ENCODE measurements around the gene RS1. TPM values are rescaled to one million over a fixed set of nuclear protein-coding genes. Genes with fewer than 3 reads are reported as not detected.

The RS1 gene
- total RNA-seq, 1 experiment from 2014 or later = 0.05 TPM

GRCh38 chrX:18682979-18683387 is 11.1 kb upstream of the RS1 start:
- Histone ChIP-seq H3K27ac (no peak overlapping the region), H3K4me3 (no peak overlapping the region), H3K9me3 (replicated peaks) (no peaks in the 10 kb centered on the region), H3K27me3 (replicated peaks) (no peaks in the 10 kb centered on the region), H3K36me3 (no peaks in the 10 kb centered on the region), H3K4me1 (replicated peaks) (no peaks in the 10 kb centered on the region)
- DNase-seq (ENCODE audit: low read depth in 1 of 2, low spot score in 2 of 2) = no peak

GRCh38 chrX:18681996-18682395 is 10.1 kb upstream of the RS1 start:
- H3K4me3 ChIP-seq = no peak overlapping the region
- H3K27ac ChIP-seq = no peak overlapping the region
- H3K27me3 ChIP-seq (replicated peaks) = no peaks in the 10 kb centered on the region
- H3K36me3 ChIP-seq = no peaks in the 10 kb centered on the region
- H3K9me3 ChIP-seq (replicated peaks) = no peaks in the 10 kb centered on the region
- H3K4me1 ChIP-seq (replicated peaks) = no peaks in the 10 kb centered on the region
- no peak for DNase-seq (ENCODE audit: low read depth in 1 of 2, low spot score in 2 of 2)

- Histone ChIP-seq H3K36me3 (no peaks in the 10 kb centered on the region), H3K9me3 (replicated peaks) (no peaks in the 10 kb centered on the region), H3K4me3 (no peak overlapping the region), H3K27me3 (replicated peaks) (no peaks in the 10 kb centered on the region), H3K27ac (no peak overlapping the region), H3K4me1 (replicated peaks) (peaks cover 4% of the 10 kb centered on the region)
- no peak for DNase-seq (ENCODE audit: low read depth in 1 of 2, low spot score in 2 of 2)
Measured at GRCh38 chrX:18677161-18677869, 5.4 kb upstream of the RS1 start.

- H3K4me1 ChIP-seq (replicated peaks) = peaks cover 4% of the 10 kb centered on the region
- no peak overlapping the region for H3K27ac ChIP-seq
- no peaks in the 10 kb centered on the region for H3K27me3 ChIP-seq (replicated peaks)
- H3K36me3 ChIP-seq = no peaks in the 10 kb centered on the region
- no peaks in the 10 kb centered on the region for H3K9me3 ChIP-seq (replicated peaks)
- DNase-seq (ENCODE audit: low read depth in 1 of 2, low spot score in 2 of 2) = no peak
- H3K4me3 ChIP-seq = no peak overlapping the region
Measured at GRCh38 chrX:18676470-18676869, 4.6 kb upstream of the RS1 start.

GRCh38 chrX:18676050-18676449 is 4.1 kb upstream of the RS1 start:
- DNase-seq (ENCODE audit: low read depth in 1 of 2, low spot score in 2 of 2) = no peak
- Histone ChIP-seq H3K36me3 (no peaks in the 10 kb centered on the region), H3K4me1 (replicated peaks) (peaks cover 4% of the 10 kb centered on the region), H3K9me3 (replicated peaks) (no peaks in the 10 kb centered on the region), H3K27me3 (replicated peaks) (no peaks in the 10 kb centered on the region), H3K27ac (no peak overlapping the region), H3K4me3 (no peak overlapping the region)

GRCh38 chrX:18674788-18675735 is 3.2 kb upstream of the RS1 start:
- H3K27ac ChIP-seq = peak overlapping the region; percentile 87
- H3K4me3 ChIP-seq = peak overlapping the region; percentile 82
- peaks cover 4% of the 10 kb centered on the region for H3K4me1 ChIP-seq (replicated peaks)
- DNase-seq (ENCODE audit: low read depth in 1 of 2, low spot score in 2 of 2) = peak; percentile 57 to 86
- H3K36me3 ChIP-seq = no peaks in the 10 kb centered on the region
- no peaks in the 10 kb centered on the region for H3K9me3 ChIP-seq (replicated peaks)
- no peaks in the 10 kb centered on the region for H3K27me3 ChIP-seq (replicated peaks)

GRCh38 chrX:18674417-18674787 is 2.5 kb upstream of the RS1 start:
- H3K36me3 ChIP-seq = no peaks in the 10 kb centered on the region
- H3K27ac ChIP-seq = no peak overlapping the region
- H3K4me1 ChIP-seq (replicated peaks) = peaks cover 4% of the 10 kb centered on the region
- peak overlapping the region; percentile 82 for H3K4me3 ChIP-seq
- H3K27me3 ChIP-seq (replicated peaks) = no peaks in the 10 kb centered on the region
- no peak for DNase-seq (ENCODE audit: low read depth in 1 of 2, low spot score in 2 of 2)
- no peaks in the 10 kb centered on the region for H3K9me3 ChIP-seq (replicated peaks)

GRCh38 chrX:18668071-18668835 is 3.7 kb downstream of the RS1 start:
- Histone ChIP-seq H3K27me3 (replicated peaks) (no peaks in the 10 kb centered on the region), H3K36me3 (no peaks in the 10 kb centered on the region), H3K27ac (no peak overlapping the region), H3K9me3 (replicated peaks) (no peaks in the 10 kb centered on the region), H3K4me1 (replicated peaks) (no peaks in the 10 kb centered on the region), H3K4me3 (no peak overlapping the region)
- DNase-seq (ENCODE audit: low read depth in 1 of 2, low spot score in 2 of 2) = no peak

GRCh38 chrX:18666614-18667013 is 5.3 kb downstream of the RS1 start:
- DNase-seq (ENCODE audit: low read depth in 1 of 2, low spot score in 2 of 2) = no peak
- Histone ChIP-seq H3K27me3 (replicated peaks) (no peaks in the 10 kb centered on the region), H3K4me1 (replicated peaks) (no peaks in the 10 kb centered on the region), H3K4me3 (no peak overlapping the region), H3K9me3 (replicated peaks) (no peaks in the 10 kb centered on the region), H3K27ac (no peak overlapping the region), H3K36me3 (no peaks in the 10 kb centered on the region)

GRCh38 chrX:18664947-18665346 is 7.0 kb downstream of the RS1 start:
- H3K9me3 ChIP-seq (replicated peaks) = no peaks in the 10 kb centered on the region
- H3K36me3 ChIP-seq = no peaks in the 10 kb centered on the region
- H3K4me3 ChIP-seq = no peak overlapping the region
- no peaks in the 10 kb centered on the region for H3K27me3 ChIP-seq (replicated peaks)
- H3K4me1 ChIP-seq (replicated peaks) = no peaks in the 10 kb centered on the region
- no peak for DNase-seq (ENCODE audit: low read depth in 1 of 2, low spot score in 2 of 2)
- no peak overlapping the region for H3K27ac ChIP-seq

GRCh38 chrX:18661273-18661672 is 10.6 kb downstream of the RS1 start:
- no peaks in the 10 kb centered on the region for H3K9me3 ChIP-seq (replicated peaks)

GRCh38 chrX:18654875-18655836 is 16.8 kb downstream of the RS1 start:
- no peak overlapping the region for H3K4me3 ChIP-seq
- H3K4me1 ChIP-seq (replicated peaks) = no peaks in the 10 kb centered on the region
- H3K27me3 ChIP-seq (replicated peaks) = no peaks in the 10 kb centered on the region
- no peak for DNase-seq (ENCODE audit: low read depth in 1 of 2, low spot score in 2 of 2)
- no peaks in the 10 kb centered on the region for H3K36me3 ChIP-seq
- H3K27ac ChIP-seq = no peak overlapping the region
- H3K9me3 ChIP-seq (replicated peaks) = no peaks in the 10 kb centered on the region

More at GRCh38 chrX:18661273-18661672, 10.6 kb downstream of the RS1 start:
- Histone ChIP-seq H3K4me1 (replicated peaks) (no peaks in the 10 kb centered on the region), H3K27ac (no peak overlapping the region), H3K4me3 (no peak overlapping the region), H3K27me3 (replicated peaks) (no peaks in the 10 kb centered on the region), H3K36me3 (no peaks in the 10 kb centered on the region)
- no peak for DNase-seq (ENCODE audit: low read depth in 1 of 2, low spot score in 2 of 2)

- Histone ChIP-seq H3K27me3 (replicated peaks) (no peaks in the 10 kb centered on the region), H3K36me3 (no peaks in the 10 kb centered on the region), H3K9me3 (replicated peaks) (no peaks in the 10 kb centered on the region), H3K4me1 (replicated peaks) (no peaks in the 10 kb centered on the region), H3K27ac (no peak overlapping the region), H3K4me3 (no peak overlapping the region)
- no peak for DNase-seq (ENCODE audit: low read depth in 1 of 2, low spot score in 2 of 2)
Measured at GRCh38 chrX:18652636-18653035, 19.3 kb downstream of the RS1 start.

Data from SJSA1 (cell line).